Hematopoietic multipotent progenitor cell treated with erythropoietin and hydrocortisone succinate and interleukin-3 and kit ligand, for 17 days (in vitro differentiated cells): ENCODE measurements around the gene RAPGEF5.

Experiments
- DNase-seq: peaks from one replicate; pipeline ENCODE4 v3.0.0-alpha.2; 2015; ENCODE audit warnings: low spot score

The RAPGEF5 gene

DNA sequence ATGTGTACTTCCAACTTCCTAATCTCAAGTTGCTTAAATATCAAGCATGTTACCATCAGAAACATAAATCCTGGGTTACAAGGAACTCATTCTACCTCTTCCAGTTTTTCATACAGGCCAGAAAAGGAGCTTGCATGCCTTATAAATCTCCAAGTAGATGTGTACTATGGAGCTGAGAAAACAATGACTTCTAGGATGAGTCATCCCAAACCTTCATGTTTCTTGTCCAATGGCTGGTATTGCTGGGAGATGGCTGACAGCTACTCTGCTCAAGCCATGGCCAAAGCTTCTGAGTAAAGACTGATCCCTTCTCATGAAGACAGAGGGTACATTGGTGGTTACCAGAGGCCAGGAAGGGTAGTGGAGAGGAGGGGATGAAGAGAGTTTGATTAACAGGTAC is 8.6 kb downstream of the RAPGEF5 start:
- no peak for DNase-seq

DNA sequence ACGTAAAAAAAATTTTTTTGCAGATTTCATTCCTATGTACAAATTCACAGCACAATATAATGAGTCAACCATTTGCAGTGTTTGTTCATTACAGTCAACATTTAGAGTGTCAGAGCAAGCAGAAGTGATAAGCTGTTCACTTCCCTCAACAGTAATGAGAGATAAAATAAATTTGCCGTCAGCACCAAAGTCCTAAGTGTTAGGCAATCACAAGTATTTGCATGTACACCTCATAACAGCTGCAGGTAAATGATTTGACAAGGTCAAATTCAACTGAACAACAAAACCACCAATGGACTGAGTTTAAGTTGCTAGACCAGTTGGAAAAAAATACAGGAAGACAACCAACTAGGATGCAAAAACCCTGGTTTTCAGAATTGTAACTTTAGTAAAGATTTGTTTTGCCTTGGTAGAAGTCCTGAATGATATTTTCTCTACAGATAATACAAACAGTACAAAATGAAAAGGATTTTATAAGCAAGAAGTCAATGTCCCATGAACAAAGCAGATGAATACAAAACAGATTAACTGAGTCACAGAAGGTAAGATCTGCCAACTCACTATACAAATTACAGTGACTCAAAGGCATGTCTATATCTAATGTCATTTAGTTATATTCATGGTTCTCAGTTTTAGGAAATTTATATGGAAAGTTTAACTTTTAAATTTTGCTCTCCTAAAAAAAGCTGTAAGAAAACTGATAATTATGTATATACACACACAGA is 10.4 kb downstream of the RAPGEF5 start:
- DNase-seq = no peak

DNA sequence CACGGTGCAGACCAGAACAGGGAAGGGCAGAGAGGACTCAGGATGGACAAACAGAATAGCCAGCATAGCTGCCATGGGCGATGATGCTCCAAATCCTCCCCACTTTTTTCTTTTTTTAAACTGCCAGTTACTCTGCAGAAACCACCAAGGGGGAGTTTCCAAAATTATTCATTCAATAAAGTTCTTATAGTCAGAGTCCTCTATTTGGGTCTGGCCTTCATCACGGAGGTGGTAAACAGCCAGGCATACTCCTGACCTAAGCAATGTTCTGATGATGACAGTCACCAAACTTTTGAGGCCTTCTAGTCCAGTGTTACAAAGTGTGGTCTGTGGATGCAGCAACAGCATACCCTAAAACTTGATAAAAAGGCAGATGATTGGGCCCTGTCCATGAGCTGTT is 12.3 kb downstream of the RAPGEF5 start:
- DNase-seq = no peak

DNA sequence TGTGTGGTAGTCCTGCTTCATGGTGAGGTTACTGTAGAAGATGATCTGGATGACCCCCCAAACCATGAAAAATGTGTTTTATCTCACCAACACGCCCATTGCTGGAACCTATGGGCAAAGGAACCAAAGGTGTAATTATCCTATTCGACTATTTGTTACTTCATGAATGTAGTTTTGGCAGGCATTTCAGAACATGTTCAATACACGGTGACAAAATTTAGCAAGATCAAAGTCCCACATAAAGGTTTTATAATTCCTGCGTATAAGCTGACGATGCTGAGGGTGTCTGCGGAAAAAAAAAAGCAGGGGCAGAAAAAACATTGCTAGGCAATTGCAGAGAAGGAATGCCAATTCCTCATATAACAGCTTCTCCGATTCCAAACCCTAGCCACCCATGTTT is 13.3 kb downstream of the RAPGEF5 start:
- no peak for DNase-seq

GRCh38 chr7:22343071-22343470 is 13.9 kb downstream of the RAPGEF5 start:
- no peak for DNase-seq

- DNase-seq = no peak
Observed at GRCh38 chr7:22339725-22340390, 17.1 kb downstream of the RAPGEF5 start.

- no peak for DNase-seq
Observed at GRCh38 chr7:22338877-22339276, 18.1 kb downstream of the RAPGEF5 start.

GRCh38 chr7:22338411-22338810 is 18.5 kb downstream of the RAPGEF5 start:
- DNase-seq = no peak

DNA sequence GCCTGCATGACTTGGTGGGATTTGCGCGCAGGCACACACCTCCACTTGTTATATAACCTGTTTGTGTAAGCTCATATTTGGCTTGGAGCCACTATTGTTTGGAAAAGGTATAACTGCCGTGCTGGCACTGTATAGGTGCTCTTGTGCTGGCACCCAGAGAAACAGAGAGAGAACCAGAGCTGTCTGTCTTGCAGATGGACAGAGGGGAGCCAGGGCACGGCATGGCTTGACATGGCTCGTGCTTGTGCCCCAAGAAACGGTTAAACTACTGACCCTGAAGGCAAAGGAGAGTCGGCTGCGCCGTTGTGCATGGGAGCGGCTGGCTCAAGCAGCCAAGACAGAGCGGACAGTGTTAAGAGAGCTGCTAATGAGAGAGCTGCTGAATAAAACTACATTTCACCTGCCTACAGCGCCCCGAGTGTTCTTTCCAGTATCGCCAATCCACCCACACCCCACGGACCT is 23.2 kb downstream of the RAPGEF5 start:
- DNase-seq = no peak

GRCh38 chr7:22332461-22332870 is 24.5 kb downstream of the RAPGEF5 start:
- DNase-seq = no peak

DNA sequence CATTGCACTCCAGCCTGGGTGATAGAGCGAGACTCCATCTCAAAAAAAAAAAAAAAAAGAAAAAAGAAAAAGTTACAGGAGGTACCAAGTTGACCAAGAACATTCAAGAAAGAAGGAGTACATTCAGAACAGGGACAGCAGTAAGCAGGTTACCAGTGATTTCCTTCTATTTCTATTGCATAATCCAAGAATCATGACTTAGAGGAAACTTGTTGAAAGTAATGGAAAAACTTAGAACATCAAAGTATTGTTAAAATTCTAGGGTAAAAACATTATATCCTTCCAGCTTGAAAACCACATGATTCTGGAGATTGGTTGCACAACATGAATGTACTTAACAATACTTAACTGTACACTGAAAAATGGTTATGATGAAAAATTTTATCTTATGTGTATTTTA is 25.2 kb downstream of the RAPGEF5 start:
- DNase-seq = no peak

GRCh38 chr7:22330903-22331302 is 26.1 kb downstream of the RAPGEF5 start:
- no peak for DNase-seq

GRCh38 chr7:22329816-22330524 is 27.0 kb downstream of the RAPGEF5 start:
- no peak for DNase-seq

- no peak for DNase-seq
Observed at GRCh38 chr7:22326181-22326580, 30.8 kb downstream of the RAPGEF5 start.

GRCh38 chr7:22325671-22326070 is 31.3 kb downstream of the RAPGEF5 start:
- no peak for DNase-seq

DNA sequence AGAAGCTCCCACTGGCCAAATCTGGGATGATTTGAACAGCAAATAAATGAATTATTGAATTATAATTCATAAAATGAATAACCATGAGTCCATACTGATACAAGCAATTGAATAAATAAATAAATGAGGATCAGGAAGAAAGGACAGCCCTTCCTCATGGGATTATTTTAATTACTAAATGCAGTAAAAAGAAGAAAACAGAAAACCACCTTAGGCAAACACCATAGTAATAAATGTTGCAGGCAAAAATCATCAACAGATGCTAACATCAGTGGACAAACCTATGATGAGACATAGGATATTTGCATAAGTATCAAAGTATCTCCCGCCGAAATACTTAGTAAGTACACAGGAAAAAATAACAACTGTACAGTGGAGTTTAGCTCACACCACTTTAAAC is 33.2 kb downstream of the RAPGEF5 start:
- DNase-seq = no peak

GRCh38 chr7:22320416-22320815 is 36.5 kb downstream of the RAPGEF5 start:
- DNase-seq = no peak

DNA sequence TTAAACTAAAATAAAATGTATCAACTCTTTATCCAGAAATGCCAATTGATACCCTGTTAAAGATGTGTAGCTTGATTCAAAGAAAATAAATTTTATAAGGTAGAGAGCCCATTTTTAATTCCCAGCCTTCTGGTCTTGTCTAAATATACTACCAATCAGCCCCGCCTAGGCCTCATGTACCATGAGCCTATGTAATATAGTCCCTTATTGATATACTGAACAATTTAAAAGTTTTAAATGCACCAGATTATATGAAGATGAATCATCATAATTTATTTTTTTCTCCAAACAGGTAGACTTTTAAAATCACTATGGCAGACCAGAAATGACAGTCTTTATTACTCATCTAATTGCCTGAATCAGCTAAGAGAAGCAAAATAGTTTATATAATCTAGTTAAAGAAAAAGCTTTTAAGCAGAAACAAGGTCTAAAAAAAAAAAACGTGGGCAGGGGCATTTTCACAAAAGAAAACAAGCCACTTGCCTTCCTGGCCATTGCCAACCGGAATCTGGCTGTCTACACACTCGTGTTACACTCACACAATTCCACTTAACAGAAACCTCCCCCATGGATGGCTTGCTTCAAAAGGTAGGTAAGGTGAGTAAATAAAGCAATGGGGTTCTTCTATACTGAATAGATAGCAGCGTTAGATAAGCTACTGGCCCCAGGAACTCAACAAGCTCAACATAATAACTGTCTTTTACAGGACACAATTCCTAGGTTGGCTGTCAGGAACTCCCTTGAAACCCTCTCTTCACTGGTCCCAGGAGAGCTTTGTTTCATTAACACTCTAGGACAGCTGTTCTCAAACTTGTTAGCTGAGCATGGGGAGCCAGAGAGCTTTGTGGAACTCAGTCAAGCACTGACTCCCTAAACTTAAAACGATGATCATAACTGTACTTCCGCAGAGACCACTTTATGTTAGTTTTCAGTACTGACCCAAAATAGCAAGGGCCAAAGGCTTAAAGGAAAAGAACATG is 37.2 kb downstream of the RAPGEF5 start:
- no peak for DNase-seq

DNA sequence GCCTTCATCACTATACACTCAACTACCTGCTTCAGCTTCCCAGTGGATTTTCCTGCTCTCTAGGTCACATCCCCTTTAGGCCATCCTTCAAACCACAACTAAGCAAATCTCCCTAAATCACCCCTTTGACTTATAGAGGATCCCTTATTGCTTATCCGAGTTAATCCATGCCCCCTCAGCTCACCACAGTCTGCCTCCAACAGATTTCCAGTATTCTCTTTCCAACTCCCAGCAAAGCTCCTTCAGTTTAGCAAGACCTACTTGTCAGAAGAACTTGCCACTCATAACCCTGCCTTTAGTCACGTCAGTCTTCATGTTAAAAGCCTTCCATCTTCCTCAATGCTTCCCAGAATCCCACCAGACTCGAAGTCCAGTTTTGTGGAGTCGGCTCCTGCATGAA is 38.6 kb downstream of the RAPGEF5 start:
- no peak for DNase-seq

GRCh38 chr7:22317632-22318031 is 39.3 kb downstream of the RAPGEF5 start:
- no peak for DNase-seq

GRCh38 chr7:22316914-22317313 is 40.0 kb downstream of the RAPGEF5 start:
- DNase-seq = no peak

GRCh38 chr7:22307816-22308215 is 49.1 kb downstream of the RAPGEF5 start:
- DNase-seq = no peak
